Kidney tubule cell (primary cell): Measurements from ENCODE around the gene CLEC20A.

Experiments used
- DNase-seq: peaks from one replicate; pipeline ENCODE4 v3.0.0-alpha.2; 2018; ENCODE audit warnings: low spot score

CLEC20A gene

GRCh38 chr1:178500091-178500770 lies 3.5 kb upstream of the CLEC20A start:
- no peak for DNase-seq

GRCh38 chr1:178498896-178499675 lies 2.3 kb upstream of the CLEC20A start:
- no peak for DNase-seq

- no peak for DNase-seq
Observed at GRCh38 chr1:178497903-178498478, 1.2 kb upstream of the CLEC20A start.

GRCh38 chr1:178495741-178496409 lies 889 bp downstream of the CLEC20A start:
- DNase-seq: no peak

GRCh38 chr1:178495158-178495557 lies 1.6 kb downstream of the CLEC20A start:
- no peak for DNase-seq

GRCh38 chr1:178494569-178494971 lies 2.2 kb downstream of the CLEC20A start:
- no peak for DNase-seq

- DNase-seq: no peak
Observed at GRCh38 chr1:178493301-178493741, 3.4 kb downstream of the CLEC20A start.

GRCh38 chr1:178492341-178492740 lies 4.4 kb downstream of the CLEC20A start:
- DNase-seq: no peak

GRCh38 chr1:178491721-178492120 lies 5.0 kb downstream of the CLEC20A start:
- no peak for DNase-seq

GRCh38 chr1:178490967-178491366 lies 5.8 kb downstream of the CLEC20A start:
- no peak for DNase-seq

- no peak for DNase-seq
Observed at GRCh38 chr1:178490136-178490535, 6.6 kb downstream of the CLEC20A start.

- DNase-seq: no peak
Observed at GRCh38 chr1:178489399-178489798, 7.4 kb downstream of the CLEC20A start.

- DNase-seq: no peak
Observed at GRCh38 chr1:178488393-178488792, 8.4 kb downstream of the CLEC20A start.

- DNase-seq: no peak
Observed at GRCh38 chr1:178487070-178487615, 9.6 kb downstream of the CLEC20A start.

- no peak for DNase-seq
Observed at GRCh38 chr1:178486100-178487069, 10.4 kb downstream of the CLEC20A start.

- no peak for DNase-seq
Observed at GRCh38 chr1:178485541-178485981, 11.2 kb downstream of the CLEC20A start.

GRCh38 chr1:178484698-178485225 lies 12.0 kb downstream of the CLEC20A start:
- DNase-seq: no peak

GRCh38 chr1:178483251-178483957 lies 13.4 kb downstream of the CLEC20A start:
- no peak for DNase-seq

- DNase-seq: no peak
Observed at GRCh38 chr1:178477841-178478240, 18.9 kb downstream of the CLEC20A start.

- no peak for DNase-seq
Observed at GRCh38 chr1:178477373-178477772, 19.4 kb downstream of the CLEC20A start.
